PC-3 (cell line): ENCODE results near the gene ZNF365.

Experiments
- CTCF ChIP-seq: fragments of 300-600 bp; sonication (generic); conservative IDR thresholded peaks from 2 replicates; pipeline ENCODE4 v1.5.1; 2017; ENCODE audit warnings: antibody characterized with exemption, low read depth, mild to moderate bottlenecking, low read length
- EZH2 ChIP-seq: fragments of 300-600 bp; sonication (generic); IDR thresholded peaks from one replicate; pipeline ENCODE4 v1.6.1; 2017; ENCODE audit warnings: antibody characterized with exemption, mild to moderate bottlenecking, low read length; ENCODE audit not compliant: unreplicated experiment

- peak; percentile 42; the same call in 1 of the 2 replicates for TF ChIP-seq CTCF
- TF ChIP-seq EZH2 = no peak
Measured at GRCh38 chr10:62374862-62375710, 917 bp downstream of the ZNF365 start.
